HepG2 (cell line): ENCODE results near the gene PLXND1. TPM values are rescaled to one million over a fixed set of nuclear protein-coding genes. Genes with fewer than 3 reads are reported as not detected.

Experiments used
- CAMTA2 ChIP-seq: sonication (generic); formaldehyde crosslinking; IDR thresholded peaks from 2 replicates; pipeline ENCODE4 v1.4.0; 2020; ENCODE audit warnings: mild to moderate bottlenecking, missing genetic modification reagents, borderline replicate concordance
- CBFB ChIP-seq: sonication (generic); formaldehyde crosslinking; IDR thresholded peaks from 2 replicates; pipeline ENCODE4 v1.4.0; 2020; ENCODE audit warnings: missing genetic modification reagents
- CENPT ChIP-seq: sonication (generic); formaldehyde crosslinking; IDR thresholded peaks from 2 replicates; pipeline ENCODE4 v1.8.0; 2022; ENCODE audit warnings: low read depth, mild to moderate bottlenecking, moderate library complexity, missing genetic modification reagents
- GZF1 ChIP-seq: sonication (generic); formaldehyde crosslinking; IDR thresholded peaks from 2 replicates; pipeline ENCODE4 v1.5.1; 2020; ENCODE audit warnings: mild to moderate bottlenecking, missing genetic modification reagents
- HDAC1 ChIP-seq: sonication (generic); formaldehyde crosslinking; IDR thresholded peaks from 2 replicates; pipeline ENCODE4 v1.5.1; 2020; ENCODE audit warnings: mild to moderate bottlenecking, missing genetic modification reagents
- MXI1 ChIP-seq: IDR thresholded peaks from 3 replicates; pipeline ENCODE4 v1.6.1; 2012; ENCODE audit warnings: low read depth, low read length, inconsistent platforms, borderline replicate concordance
- NRL ChIP-seq: sonication (generic); formaldehyde crosslinking; IDR thresholded peaks from 2 replicates; pipeline ENCODE4 v1.5.0; 2020; ENCODE audit warnings: missing genetic modification reagents, mild to moderate bottlenecking, moderate library complexity, borderline replicate concordance
- RORA ChIP-seq: sonication (generic); formaldehyde crosslinking; IDR thresholded peaks from 2 replicates; pipeline ENCODE4 v1.5.0; 2020; ENCODE audit warnings: mild to moderate bottlenecking, missing genetic modification reagents, moderate library complexity
- SMAD3 ChIP-seq: sonication (generic); formaldehyde crosslinking; IDR thresholded peaks from 2 replicates; pipeline ENCODE4 v1.4.0; 2020; ENCODE audit warnings: missing genetic modification reagents
- TOE1 ChIP-seq: sonication (generic); formaldehyde crosslinking; IDR thresholded peaks from 2 replicates; pipeline ENCODE4 v1.4.0; 2020; ENCODE audit warnings: mild to moderate bottlenecking, missing genetic modification reagents
- TOPORS ChIP-seq: sonication (generic); formaldehyde crosslinking; IDR thresholded peaks from 2 replicates; pipeline ENCODE4 v1.8.0; 2023; ENCODE audit warnings: mild to moderate bottlenecking, missing genetic modification reagents
- U2AF2 ChIP-seq: fragments of 200-400 bp; formaldehyde crosslinking; IDR thresholded peaks from 2 replicates; pipeline ENCODE4 v1.6.1; 2017; ENCODE audit warnings: low read depth, mild to moderate bottlenecking, low read length
- ZBTB26 ChIP-seq: IDR thresholded peaks from 2 replicates; pipeline ENCODE4 v1.6.1; 2016; ENCODE audit warnings: missing compliant biosample characterization, missing genetic modification reagents, borderline replicate concordance
- ZBTB34 ChIP-seq: sonication (generic); formaldehyde crosslinking; IDR thresholded peaks from 2 replicates; pipeline ENCODE4 v1.8.0; 2022; ENCODE audit warnings: mild to moderate bottlenecking, missing genetic modification reagents
- ZBTB39 ChIP-seq: sonication (generic); formaldehyde crosslinking; IDR thresholded peaks from 2 replicates; pipeline ENCODE4 v1.5.0; 2020; ENCODE audit warnings: missing genetic modification reagents
- ZKSCAN5 ChIP-seq: sonication (generic); formaldehyde crosslinking; IDR thresholded peaks from 2 replicates; pipeline ENCODE4 v1.5.1; 2020; ENCODE audit warnings: mild to moderate bottlenecking, missing genetic modification reagents
- ZNF350 ChIP-seq: sonication (generic); formaldehyde crosslinking; IDR thresholded peaks from 2 replicates; pipeline ENCODE4 v1.4.0; 2020; ENCODE audit warnings: mild to moderate bottlenecking, low read depth, missing genetic modification reagents, borderline replicate concordance
- ZNF354B ChIP-seq: sonication (generic); formaldehyde crosslinking; IDR thresholded peaks from 2 replicates; pipeline ENCODE4 v1.8.0; 2022; ENCODE audit warnings: mild to moderate bottlenecking, missing genetic modification reagents
- polyA plus RNA-seq, 8 experiments: library from polyadenylated mRNA; depleted of rRNA in 3 of 8; stranded (reverse) in 7 of 8; unstranded in 1 of 8; fragments of >200 nt; fragmentation: Illumina TruSeq in 4 of 8; extraction: Trizol in 4 of 8; gene quantifications; 2 replicates each; pipeline versions ENCODE4 v1.2.1 to v1.2.3, GENCODE V29; 2011 to 2016; ENCODE audit warnings: low read depth in 4 of 8, missing spikeins in 1 of 8, mixed read lengths in 1 of 8; ENCODE audit not compliant: insufficient read depth in 1 of 8
- total RNA-seq, 5 experiments: library from RNA; depleted of rRNA; stranded (reverse); fragments of >200 nt; fragmentation: Illumina TruSeq; extraction: Trizol; gene quantifications; 2 replicates each; pipeline ENCODE4 v1.2.3, GENCODE V29; 2016; ENCODE audit warnings: low read depth in 1 of 5
- TF ChIP-seq, protein P1 (sequence below): sonication (generic); formaldehyde crosslinking; IDR thresholded peaks from 2 replicates; pipeline ENCODE4 v1.5.0; 2020; ENCODE audit warnings: mild to moderate bottlenecking, missing genetic modification reagents
- TF ChIP-seq, protein P2 (sequence below): sonication (generic); formaldehyde crosslinking; IDR thresholded peaks from 2 replicates; pipeline ENCODE4 v1.5.0; 2020; ENCODE audit warnings: mild to moderate bottlenecking, missing genetic modification reagents, borderline replicate concordance

The PLXND1 gene
- total and polyA plus RNA-seq, 2 of the 13 experiments (the other 11 are each of a cell fraction or from before 2014, with no cell fraction given) = 15.9 to 42.0 TPM

GRCh38 chr3:129605203-129605921, 1.1 kb downstream of the PLXND1 start (continued):
- TF ChIP-seq ZBTB39 (CRISPR knock-in tag) = peak; percentile 65; the same call in 1 of the 2 replicates
- no peak; the same call in 1 of the 2 replicates for TF ChIP-seq ZKSCAN5 (CRISPR knock-in tag)
- TF ChIP-seq CBFB = no peak; the same call in 1 of the 2 replicates
- no peak for TF ChIP-seq GZF1
- TF ChIP-seq CAMTA2 (CRISPR knock-in tag) = peak; percentile 62; the same call in 1 of the 2 replicates
- TF ChIP-seq, protein P1, sequence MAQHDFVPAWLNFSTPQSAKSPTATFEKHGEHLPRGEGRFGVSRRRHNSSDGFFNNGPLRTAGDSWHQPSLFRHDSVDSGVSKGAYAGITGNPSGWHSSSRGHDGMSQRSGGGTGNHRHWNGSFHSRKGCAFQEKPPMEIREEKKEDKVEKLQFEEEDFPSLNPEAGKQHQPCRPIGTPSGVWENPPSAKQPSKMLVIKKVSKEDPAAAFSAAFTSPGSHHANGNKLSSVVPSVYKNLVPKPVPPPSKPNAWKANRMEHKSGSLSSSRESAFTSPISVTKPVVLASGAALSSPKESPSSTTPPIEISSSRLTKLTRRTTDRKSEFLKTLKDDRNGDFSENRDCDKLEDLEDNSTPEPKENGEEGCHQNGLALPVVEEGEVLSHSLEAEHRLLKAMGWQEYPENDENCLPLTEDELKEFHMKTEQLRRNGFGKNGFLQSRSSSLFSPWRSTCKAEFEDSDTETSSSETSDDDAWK = no peak
- TF ChIP-seq U2AF2 = no peak
- TF ChIP-seq ZNF354B (CRISPR knock-in tag) = no peak
- no peak for TF ChIP-seq ZBTB34
- no peak for TF ChIP-seq RORA
- no peak for TF ChIP-seq ZNF350
- no peak; the same call in 1 of the 2 replicates for TF ChIP-seq HDAC1
- TF ChIP-seq MXI1 = no peak
- no peak; the same call in none of the 2 replicates for TF ChIP-seq NRL (CRISPR knock-in tag)
- TF ChIP-seq TOPORS (CRISPR knock-in tag) = no peak
- TF ChIP-seq, protein P2, sequence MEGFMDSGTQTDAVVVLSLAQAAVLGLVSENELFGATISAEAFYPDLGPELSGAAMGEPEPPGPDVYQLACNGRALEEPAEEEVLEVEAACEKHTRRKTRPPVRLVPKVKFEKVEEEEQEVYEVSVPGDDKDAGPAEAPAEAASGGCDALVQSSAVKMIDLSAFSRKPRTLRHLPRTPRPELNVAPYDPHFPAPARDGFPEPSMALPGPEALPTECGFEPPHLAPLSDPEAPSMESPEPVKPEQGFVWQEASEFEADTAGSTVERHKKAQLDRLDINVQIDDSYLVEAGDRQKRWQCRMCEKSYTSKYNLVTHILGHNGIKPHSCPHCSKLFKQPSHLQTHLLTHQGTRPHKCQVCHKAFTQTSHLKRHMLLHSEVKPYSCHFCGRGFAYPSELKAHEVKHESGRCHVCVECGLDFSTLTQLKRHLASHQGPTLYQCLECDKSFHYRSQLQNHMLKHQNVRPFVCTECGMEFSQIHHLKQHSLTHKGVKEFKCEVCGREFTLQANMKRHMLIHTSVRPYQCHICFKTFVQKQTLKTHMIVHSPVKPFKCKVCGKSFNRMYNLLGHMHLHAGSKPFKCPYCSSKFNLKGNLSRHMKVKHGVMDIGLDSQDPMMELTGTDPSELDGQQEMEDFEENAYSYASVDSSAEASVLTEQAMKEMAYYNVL (CRISPR knock-in tag) = no peak
- TF ChIP-seq TOE1 (CRISPR knock-in tag) = no peak
- TF ChIP-seq SMAD3 (CRISPR knock-in tag) = no peak
- no peak for TF ChIP-seq CENPT
- TF ChIP-seq ZBTB26 = no peak
